PC-3 (cell line): Measurements from ENCODE around the gene HBEGF.

Source experiments
- EZH2 ChIP-seq: fragments of 300-600 bp; sonication (generic); IDR thresholded peaks from one replicate; pipeline ENCODE4 v1.6.1; 2017; ENCODE audit warnings: antibody characterized with exemption, mild to moderate bottlenecking, low read length; ENCODE audit not compliant: unreplicated experiment
- EZH2phosphoT487 ChIP-seq: fragments of 300-600 bp; sonication (generic); IDR thresholded peaks from 2 replicates; pipeline ENCODE4 v1.6.1; 2018; ENCODE audit warnings: mild to moderate bottlenecking, antibody characterized with exemption, low read length, borderline replicate concordance
- TF ChIP-seq, protein P1 (sequence below): fragments of 300-600 bp; sonication (generic); conservative IDR thresholded peaks from 2 replicates; pipeline ENCODE4 v1.5.1; 2017; ENCODE audit warnings: antibody characterized with exemption, low read depth, mild to moderate bottlenecking, low read length

DNA sequence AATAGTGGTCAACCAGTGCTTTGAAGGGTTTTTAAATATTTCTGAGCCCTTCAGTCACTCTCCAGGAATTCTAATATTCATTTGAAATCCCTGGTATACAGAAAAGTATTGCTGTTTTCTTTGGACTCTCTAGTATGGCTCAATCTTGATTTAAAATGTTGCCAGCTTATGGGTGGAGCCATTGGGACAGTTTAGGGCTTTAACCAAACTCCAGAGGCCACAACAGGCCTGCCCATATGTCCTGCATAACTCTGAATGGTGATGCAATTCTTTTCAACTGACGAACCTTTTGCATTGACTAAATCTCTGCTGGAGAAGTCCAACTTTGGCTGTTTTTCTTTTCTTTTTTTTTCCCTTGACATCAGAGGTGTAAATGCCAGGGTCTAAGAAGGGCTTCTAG, 44.9 kb upstream of the HBEGF start:
- TF ChIP-seq, protein P1, sequence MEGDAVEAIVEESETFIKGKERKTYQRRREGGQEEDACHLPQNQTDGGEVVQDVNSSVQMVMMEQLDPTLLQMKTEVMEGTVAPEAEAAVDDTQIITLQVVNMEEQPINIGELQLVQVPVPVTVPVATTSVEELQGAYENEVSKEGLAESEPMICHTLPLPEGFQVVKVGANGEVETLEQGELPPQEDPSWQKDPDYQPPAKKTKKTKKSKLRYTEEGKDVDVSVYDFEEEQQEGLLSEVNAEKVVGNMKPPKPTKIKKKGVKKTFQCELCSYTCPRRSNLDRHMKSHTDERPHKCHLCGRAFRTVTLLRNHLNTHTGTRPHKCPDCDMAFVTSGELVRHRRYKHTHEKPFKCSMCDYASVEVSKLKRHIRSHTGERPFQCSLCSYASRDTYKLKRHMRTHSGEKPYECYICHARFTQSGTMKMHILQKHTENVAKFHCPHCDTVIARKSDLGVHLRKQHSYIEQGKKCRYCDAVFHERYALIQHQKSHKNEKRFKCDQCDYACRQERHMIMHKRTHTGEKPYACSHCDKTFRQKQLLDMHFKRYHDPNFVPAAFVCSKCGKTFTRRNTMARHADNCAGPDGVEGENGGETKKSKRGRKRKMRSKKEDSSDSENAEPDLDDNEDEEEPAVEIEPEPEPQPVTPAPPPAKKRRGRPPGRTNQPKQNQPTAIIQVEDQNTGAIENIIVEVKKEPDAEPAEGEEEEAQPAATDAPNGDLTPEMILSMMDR = no peak
- TF ChIP-seq EZH2 = no peak
- no peak for TF ChIP-seq EZH2phosphoT487
